H1 (cell line): ENCODE measurements around the gene ACER3. TPM values are rescaled to one million over a fixed set of nuclear protein-coding genes. Genes with fewer than 3 reads are reported as not detected.

Source experiments
- ATF3 ChIP-seq: IDR thresholded peaks from 2 replicates; pipeline ENCODE4 v1.6.1; 2011; ENCODE audit warnings: low read depth, mild to moderate bottlenecking, low read length; ENCODE audit not compliant: insufficient read depth
- HDAC2 ChIP-seq, 2 experiments: fragments of 300-600 bp in 1 of 2; sonication (generic) in 1 of 2; IDR thresholded peaks; 2 replicates each; pipeline ENCODE4 v1.6.1; 2011 to 2012; ENCODE audit warnings: low read depth in 2 of 2, low read length in 2 of 2, mild to moderate bottlenecking in 2 of 2, moderate library complexity in 2 of 2, borderline replicate concordance in 1 of 2, inconsistent platforms in 1 of 2
- MAFK ChIP-seq: IDR thresholded peaks from 2 replicates; pipeline ENCODE4 v1.6.1; 2012; ENCODE audit warnings: low read depth, mild to moderate bottlenecking, improper control_type of control experiment, low read length
- NRF1 ChIP-seq: IDR thresholded peaks from 2 replicates; pipeline ENCODE4 v1.6.1; 2011; ENCODE audit warnings: mild to moderate bottlenecking, low read depth, low read length, improper control_type of control experiment
- SP4 ChIP-seq: IDR thresholded peaks from 2 replicates; pipeline ENCODE4 v1.6.1; 2012; ENCODE audit warnings: low read length, inconsistent platforms
- polyA plus RNA-seq, 7 experiments: library from polyadenylated mRNA; depleted of rRNA in 3 of 7; stranded (reverse) in 5 of 7; unstranded in 2 of 7; fragments of >200 nt in 5 of 7; fragments of 200-250 nt in 2 of 7; gene quantifications; 1 replicate in 5 of 7; 2 replicates in 1 of 7; 4 replicates in 1 of 7; pipeline versions ENCODE4 v1.2.1 to v1.2.3, GENCODE V29; 2011 to 2013; ENCODE audit warnings: missing spikeins in 2 of 7, mixed read lengths in 2 of 7
- total RNA-seq: library from RNA; stranded (reverse); fragmentation: NEBNext Ultra II Directional; extraction: Animal tissue kit (Norgen Biotek cat#: 25700); gene quantifications from 2 replicates; pipeline ENCODE4 v1.2.1, GENCODE V29; 2021

The ACER3 gene
- total and polyA plus RNA-seq, 2 of the 8 experiments (the other 6 are each of a cell fraction or from before 2014, with no cell fraction given): 5.7 to 16.2 TPM

GRCh38 chr11:76999597-76999996, 138.9 kb downstream of the ACER3 start (continued):
- TF ChIP-seq MAFK (no peak), HDAC2 (IDR thresholded peaks at IDR 0.05; ENCODE audit: borderline replicate concordance in 1 of 2, low read depth in 2 of 2, low read length in 2 of 2) (no peak), NRF1 (no peak), SP4 (no peak), ATF3 (no peak)
